GM21717 (cell line): ENCODE data around the gene SYS1.

ENCODE experiments used
- ATAC-seq: cut with Tn5 transposase; IDR thresholded peaks from one replicate; pipeline ENCODE4 v1.9.1; 2021; ENCODE audit warnings: mild to moderate bottlenecking, moderate library complexity; ENCODE audit not compliant: unreplicated experiment

The SYS1 gene

GRCh38 chr20:45362804-45363610 lies at the start of gene SYS1:
Gene SYS1 (plus strand): TSS chr20:45363156. CDS start chr20:45363532, 376 bp downstream.
- ATAC-seq, result peak; percentile 67

DNA sequence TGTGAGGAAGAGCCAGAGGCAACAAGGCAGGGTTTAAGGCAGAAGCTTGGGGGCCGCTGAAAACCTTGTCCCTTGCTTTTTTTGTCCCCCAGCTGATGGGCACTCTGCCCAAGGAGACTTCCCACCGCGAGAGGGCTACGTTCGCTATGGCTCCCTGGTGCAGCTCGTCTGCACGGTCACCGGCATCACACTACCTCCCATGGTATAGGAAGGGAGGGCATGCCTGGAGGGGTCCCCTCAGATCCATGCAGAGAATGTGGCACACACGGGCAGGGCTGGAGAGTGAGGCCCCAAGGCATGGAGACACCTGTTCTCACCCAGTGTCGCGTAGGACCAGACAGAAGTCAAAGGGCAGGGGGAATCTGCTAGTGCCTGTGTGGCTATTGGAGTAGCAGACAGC lies 49.0 kb upstream of the SYS1 start:
- no peak for ATAC-seq

DNA sequence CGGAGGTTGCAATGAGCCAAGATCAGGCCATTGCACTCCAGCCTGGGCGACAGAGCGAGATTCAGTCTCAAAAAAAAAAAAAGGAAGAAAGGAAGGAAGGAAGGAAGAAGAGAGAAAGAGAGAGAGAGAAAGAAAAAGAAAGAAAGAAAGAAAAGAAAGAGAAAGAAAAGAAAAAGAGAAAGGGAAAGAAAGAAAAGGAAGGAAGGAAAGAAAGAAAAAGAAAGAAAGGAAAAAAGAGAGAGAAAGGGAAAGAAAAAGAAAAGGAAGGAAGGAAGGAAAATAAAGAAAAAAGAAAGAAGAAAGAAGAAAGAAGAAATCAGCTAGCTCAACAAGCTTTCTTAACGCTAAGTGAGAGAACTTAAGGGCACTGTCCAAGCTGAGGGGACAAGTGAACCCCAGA lies 47.3 kb upstream of the SYS1 start:
- ATAC-seq, result no peak

GRCh38 chr20:45316150-45317080 lies 46.5 kb upstream of the SYS1 start:
- ATAC-seq, result no peak

DNA sequence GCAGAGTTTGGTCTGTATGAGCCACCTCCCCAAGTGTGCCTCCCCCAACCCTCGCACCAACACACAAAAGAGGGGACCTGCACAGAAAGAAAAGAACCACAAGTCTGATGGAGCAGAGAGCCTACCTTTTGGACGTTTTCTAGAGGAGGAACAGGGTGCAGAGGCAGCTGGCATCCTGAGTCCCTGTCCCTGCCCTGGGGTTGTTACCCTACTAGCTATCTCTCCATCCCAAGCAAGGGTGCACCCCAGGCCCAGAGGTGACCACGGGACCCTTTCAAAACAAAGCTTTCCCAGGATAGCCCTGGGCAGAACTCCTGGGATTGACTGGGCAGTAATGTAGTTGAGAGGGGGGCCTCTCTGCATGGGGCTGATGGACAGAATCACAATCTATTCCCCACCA lies 45.1 kb upstream of the SYS1 start:
- no peak for ATAC-seq

- ATAC-seq, result no peak
These were observed 44.5 kb upstream of the SYS1 start for GRCh38 chr20:45318386-45318939.

- no peak for ATAC-seq
These were observed 44.0 kb upstream of the SYS1 start for GRCh38 chr20:45318948-45319347.

- no peak for ATAC-seq
These were observed 41.9 kb upstream of the SYS1 start for GRCh38 chr20:45320948-45321595.

GRCh38 chr20:45322952-45323383 lies 40.0 kb upstream of the SYS1 start:
- ATAC-seq, result no peak

DNA sequence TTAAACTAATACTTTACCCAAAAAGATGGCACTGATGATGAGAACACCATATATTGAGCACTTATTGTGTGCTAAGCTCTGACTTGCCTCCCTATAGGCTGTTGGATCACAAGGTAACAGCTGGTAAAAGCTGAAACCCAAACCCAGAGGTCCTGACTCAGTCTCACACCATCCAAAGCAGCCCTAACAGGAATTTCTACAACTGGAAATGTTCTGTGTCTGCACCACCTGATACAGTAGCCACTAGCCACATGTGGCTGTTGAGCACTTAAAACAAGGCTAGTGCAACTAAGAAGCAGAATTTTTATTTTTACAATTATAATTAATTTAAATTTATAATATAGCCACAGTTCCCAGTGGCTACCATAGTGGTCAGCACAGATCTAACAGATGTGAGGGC lies 39.2 kb upstream of the SYS1 start:
- ATAC-seq, result no peak

DNA sequence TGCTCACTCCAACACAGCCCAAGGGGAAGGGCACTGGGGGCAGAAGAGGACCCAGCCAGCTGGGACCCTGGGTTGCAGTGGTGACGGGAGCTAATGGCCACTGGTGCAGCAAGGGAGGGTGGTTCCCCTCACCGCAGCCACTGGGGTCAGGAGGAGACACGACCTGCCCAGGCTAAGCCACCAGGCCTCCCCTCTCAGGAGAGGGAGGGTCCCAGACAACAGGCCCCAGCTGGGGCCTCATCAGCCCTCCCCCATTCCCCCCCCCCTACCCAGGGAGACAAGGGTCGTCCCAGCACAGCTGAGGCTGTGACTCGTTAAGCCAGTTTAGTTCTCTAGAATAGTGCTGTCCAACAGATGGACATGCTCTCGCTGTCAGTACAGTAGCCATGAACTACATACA lies 37.6 kb upstream of the SYS1 start:
- no peak for ATAC-seq

DNA sequence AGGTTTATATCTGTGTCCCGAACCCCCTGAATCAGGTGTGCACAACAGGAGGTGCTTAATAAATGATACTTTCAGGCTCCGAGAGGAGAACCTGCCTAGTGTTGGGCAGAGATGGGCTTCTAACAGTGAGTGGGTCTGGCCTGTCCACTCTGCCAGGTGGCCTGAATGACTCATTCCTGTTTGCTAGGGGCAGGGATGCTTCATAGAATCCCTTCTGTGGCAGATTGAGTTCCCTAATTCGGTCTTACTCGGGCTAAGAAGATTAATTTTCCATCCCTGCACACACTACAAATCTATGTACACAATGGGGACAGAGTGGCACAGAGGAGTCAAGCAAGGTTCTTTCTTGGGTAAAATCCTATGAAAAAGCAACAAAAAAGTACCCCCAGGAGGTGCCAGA lies 34.5 kb upstream of the SYS1 start:
- ATAC-seq, result no peak

DNA sequence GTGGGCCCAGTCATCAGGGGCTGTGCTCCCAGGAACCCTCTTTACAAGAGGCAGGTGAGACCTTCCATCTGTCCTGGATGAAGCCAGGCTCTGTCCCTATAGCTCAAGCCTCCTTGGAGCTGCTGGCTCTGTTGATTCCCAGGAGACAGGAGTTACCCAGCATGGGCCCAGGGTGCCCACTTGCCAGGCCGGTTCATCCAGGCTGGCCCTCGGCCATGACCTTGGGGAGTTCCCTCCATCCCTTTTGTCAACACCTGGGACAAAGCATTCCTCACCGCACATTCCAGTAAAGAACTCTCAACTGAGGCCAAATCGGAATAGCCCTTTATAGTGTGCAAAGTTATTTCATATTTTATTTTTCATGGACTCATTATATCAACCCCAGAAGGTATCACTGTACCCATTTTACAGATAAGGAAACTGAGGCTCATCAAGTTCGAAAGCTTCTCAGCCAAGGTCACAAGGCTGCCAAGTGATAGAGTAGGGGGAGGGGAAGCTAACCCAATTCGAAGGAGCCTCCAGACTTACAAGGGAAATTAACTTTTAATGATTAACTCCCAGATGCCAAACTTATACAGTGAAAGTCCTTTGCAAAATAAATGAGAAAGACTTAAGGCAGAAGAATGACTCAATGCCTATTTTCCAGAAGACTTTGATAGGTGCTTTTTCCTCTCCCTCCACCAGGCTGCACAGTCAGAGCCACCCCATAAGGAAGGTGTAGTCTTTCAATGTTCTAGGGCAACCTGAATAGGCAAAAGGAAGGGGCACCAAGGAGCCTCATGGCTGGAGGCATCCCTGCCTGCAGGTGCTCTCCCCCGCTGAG lies 33.2 kb upstream of the SYS1 start:
- ATAC-seq, result no peak

DNA sequence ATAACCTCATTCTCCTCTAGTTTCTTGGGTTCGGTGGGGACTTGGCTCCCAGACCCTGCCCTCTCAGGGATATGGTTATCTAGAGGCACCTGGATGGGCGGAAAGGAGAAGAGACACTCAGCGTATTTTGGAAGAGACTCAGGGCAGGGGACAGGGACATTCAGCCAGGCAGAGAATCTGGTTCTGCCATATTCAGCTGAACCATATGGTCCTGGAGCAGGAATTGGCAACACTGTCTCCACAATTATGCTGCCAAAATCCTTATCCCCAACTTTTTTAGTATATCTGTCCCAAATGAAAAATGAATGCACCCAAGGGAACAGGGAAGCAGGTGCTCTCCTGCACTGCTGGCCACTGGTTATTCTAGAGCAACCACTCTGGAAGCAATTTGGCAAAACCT lies 32.5 kb upstream of the SYS1 start:
- no peak for ATAC-seq

DNA sequence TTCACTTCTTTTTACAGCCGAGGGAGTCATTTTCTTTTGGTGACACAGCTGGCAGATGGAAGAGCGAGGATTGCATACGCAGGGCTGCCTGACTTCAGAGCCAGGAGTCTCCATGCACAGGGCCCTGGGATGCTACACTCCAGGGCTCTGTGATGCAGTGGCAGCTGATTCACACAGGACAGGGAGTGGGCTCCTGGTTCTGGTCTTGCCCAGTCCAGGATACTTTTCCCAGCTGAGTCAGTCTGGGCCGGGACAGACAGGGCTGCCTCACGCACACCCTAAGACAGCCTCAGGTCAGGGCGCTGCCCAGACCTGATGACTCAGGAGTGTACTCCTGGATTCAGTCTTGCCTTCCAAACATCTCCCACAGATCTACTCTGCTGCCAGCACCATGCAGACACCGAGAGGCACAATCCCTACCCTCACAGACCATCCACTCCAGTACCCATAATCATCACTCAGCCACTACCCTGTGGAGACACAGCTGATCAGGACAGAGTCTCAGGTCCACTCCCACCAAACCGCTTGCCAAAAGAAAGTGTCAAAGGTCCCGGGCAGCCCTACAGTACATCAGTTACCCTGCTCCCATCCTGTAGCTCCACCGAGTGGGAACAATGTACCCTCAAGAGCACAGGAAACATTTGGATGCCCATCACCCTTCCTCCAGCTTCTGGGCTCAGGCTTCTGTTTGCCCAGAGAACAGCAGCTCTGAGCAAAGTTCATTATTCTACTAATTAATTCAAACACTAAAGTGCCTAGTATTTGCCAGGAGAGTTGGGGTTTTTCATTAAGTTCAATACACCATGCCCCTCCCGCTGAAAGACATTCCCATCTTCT lies 26.2 kb upstream of the SYS1 start:
- no peak for ATAC-seq

DNA sequence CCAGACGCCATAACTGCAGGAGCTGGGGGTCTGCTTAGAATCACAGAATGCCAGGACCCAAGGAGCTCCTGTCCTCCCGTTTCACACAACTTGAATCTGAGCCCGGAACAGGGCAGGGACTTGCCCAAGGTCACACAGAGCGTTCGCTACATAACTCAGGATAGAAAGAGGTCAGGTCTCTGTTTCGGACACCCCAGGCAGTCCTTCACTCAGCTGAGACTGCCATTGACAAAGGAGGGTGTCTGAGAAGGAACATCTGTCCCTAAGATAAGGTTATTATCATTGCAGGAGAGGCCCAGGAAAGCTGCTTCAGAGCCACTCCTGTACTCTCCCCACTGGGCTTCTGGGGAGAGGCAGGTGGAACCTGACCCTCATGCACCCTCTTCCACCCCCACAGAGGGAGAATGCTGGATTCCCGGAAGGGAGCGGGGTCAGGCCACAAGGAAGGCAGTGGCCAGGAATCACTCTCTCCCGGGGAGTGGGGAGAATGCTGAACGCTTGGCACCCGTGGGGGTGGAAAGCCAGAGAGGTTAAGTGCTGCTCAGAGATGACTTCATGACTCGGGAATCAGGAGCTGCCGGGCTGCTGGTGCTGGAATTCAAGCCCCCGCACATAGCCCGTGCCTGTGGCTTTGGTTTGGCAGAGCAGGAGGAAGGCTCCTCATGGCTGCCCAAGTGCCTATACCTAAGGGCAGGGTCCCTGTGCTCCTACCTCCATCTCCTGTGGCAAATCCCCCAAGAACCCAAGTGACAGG lies 25.4 kb upstream of the SYS1 start:
- no peak for ATAC-seq

DNA sequence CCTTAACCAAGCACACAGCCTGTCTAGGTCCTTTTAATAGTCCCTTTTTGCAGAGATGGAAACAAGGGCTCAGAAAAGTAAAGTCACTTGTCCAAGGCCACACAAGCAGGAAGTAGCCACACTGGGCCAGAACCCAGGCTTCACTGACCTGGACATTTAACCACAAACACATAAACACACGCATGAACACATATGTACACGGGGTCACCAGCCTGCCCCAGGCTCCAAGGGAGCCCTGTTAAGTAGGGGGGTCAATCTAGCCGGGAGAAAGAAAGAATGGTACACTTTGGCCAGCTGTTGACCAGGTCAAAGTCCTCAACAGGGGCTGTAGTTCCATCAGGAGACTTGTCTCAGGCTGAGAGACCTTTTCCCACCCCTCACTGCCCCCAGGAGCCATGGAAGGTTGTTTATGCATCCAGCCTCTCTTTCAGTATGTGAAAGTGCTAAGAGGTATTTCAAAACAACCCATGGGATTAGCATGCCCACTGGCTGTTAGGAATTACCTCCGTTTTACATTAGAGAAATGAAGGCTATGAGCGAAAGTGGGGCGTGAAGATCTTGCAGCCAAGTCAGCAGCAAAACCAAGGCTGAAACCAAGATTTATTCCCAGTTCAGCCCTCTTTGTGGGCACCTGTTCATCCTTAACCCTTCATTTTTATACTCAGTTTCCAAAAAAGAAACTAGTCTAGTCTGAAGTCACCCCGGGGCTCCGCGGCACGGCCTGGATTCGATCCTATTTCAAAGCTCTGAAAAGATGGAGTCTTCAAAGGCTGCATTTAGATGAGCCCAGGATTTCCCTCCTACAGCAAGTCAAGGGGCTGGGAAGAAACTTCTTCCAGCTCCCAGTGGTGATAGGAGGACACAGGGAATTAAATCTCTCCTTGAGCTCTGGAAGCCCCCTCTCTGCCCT lies 24.6 kb upstream of the SYS1 start:
- no peak for ATAC-seq

DNA sequence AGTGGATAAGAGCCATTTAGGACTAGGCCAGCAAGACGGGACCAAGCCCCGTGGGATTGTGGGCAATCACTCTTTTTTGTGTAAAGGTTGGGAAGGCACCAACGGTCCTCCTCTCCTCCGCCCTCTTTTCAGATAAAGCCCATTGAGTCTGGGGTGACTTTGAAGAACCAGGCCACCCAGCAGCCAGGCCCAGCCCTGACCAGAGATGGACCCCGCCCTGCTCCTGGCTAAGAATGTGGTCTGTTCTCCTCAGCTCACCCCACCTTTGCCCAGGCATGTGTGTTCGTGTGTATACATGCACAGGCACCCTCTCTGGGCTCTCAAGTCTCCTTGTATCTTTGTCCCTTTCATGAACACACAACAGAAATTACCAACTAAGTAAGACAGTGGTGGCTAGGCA lies 23.9 kb upstream of the SYS1 start:
- ATAC-seq, result no peak
